Ovary (tissue), 3 donors: Measurements from ENCODE around the gene CACNA1F.

ENCODE experiments used
- CTCF ChIP-seq, 3 donors: fragments of 450-650 bp in 2 of 3; fragments of 200-600 bp in 1 of 3; IDR thresholded peaks; one replicate each; pipeline versions ENCODE4 v1.5.1 to v1.8.0; 2016 to 2022; ENCODE audit warnings: antibody characterized with exemption in 3 of 3, mild to moderate bottlenecking in 1 of 3
- EP300 ChIP-seq: sonication (generic); formaldehyde crosslinking; IDR thresholded peaks from one replicate; pipeline ENCODE4 v1.6.1; 2017; ENCODE audit warnings: antibody characterized with exemption
- POLR2A ChIP-seq: fragments of 450-650 bp; IDR thresholded peaks from one replicate; pipeline ENCODE4 v1.6.1; 2017; ENCODE audit warnings: antibody characterized with exemption, mild to moderate bottlenecking, moderate library complexity
- donor health status: DM: no; HTN: no; CAD: no.

- TF ChIP-seq POLR2A (no peak), CTCF (IDR thresholded peaks at IDR 0.05) (no peak), EP300 (no peak)
Measured at GRCh38 chrX:49188468-49189076, 44.6 kb downstream of the CACNA1F start.
